Adrenal gland (tissue), 5 donors: ENCODE results near the gene SPTB.

ENCODE experiments used
- POLR2A ChIP-seq, 2 donors: fragments of 450-650 bp; IDR thresholded peaks; one replicate each; pipeline ENCODE4 v1.6.1; 2017; ENCODE audit warnings: antibody characterized with exemption in 2 of 2, mild to moderate bottlenecking in 2 of 2, moderate library complexity in 1 of 2
- TF ChIP-seq, protein P1 (sequence below), 6 experiments: fragments of 450-650 bp in 4 of 6; fragments of 200-600 bp in 2 of 6; sonication (generic) in 1 of 6; IDR thresholded peaks; 1 replicate in 5 of 6; 2 replicates in 1 of 6; pipeline versions ENCODE4 v1.5.1 to v1.8.0; 2016 to 2021; ENCODE audit warnings: antibody characterized with exemption in 6 of 6, mild to moderate bottlenecking in 2 of 6, moderate library complexity in 1 of 6
- donor health status: DM: no; HTN: no; CAD: no.

DNA sequence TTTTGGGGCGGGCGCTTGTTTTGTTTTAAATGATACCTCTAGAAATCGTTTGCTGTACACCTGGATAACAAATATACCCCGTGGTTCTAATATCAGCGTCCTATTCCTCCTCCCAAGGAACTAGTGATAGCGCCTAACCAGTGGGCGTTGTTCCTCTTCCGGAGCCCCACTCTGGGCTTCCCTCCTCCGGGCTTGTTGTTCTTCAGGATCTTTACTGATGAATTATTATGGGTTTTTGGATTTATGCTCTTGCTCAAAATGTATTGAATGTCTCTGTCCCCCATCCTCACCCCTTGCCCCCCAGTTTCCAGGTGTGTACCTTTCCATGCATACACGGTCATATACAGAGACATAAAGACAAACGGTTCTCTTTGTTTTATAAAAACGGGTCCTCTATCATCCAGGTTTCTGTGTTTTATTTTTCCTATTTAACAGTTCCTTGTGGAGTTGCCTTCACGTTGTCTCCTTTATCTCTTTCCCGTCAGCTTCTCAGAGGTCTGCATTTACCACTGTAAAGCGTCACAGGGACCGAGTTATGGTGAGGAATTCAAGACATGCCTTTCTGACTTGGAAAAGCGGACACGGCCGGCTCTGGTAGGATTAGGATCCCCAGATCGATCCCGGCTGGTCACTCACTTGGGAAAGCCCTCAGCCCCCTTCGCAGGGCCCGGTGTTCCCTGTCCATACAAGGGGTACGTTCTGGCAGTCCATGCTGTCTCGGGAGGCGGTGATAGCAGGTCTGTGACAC lies 176.1 kb downstream of the SPTB start:
- TF ChIP-seq, protein P1, sequence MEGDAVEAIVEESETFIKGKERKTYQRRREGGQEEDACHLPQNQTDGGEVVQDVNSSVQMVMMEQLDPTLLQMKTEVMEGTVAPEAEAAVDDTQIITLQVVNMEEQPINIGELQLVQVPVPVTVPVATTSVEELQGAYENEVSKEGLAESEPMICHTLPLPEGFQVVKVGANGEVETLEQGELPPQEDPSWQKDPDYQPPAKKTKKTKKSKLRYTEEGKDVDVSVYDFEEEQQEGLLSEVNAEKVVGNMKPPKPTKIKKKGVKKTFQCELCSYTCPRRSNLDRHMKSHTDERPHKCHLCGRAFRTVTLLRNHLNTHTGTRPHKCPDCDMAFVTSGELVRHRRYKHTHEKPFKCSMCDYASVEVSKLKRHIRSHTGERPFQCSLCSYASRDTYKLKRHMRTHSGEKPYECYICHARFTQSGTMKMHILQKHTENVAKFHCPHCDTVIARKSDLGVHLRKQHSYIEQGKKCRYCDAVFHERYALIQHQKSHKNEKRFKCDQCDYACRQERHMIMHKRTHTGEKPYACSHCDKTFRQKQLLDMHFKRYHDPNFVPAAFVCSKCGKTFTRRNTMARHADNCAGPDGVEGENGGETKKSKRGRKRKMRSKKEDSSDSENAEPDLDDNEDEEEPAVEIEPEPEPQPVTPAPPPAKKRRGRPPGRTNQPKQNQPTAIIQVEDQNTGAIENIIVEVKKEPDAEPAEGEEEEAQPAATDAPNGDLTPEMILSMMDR (IDR thresholded peaks at IDR 0.05): no peak
- no peak for TF ChIP-seq POLR2A (IDR thresholded peaks at IDR 0.05)
